Ectodermal cell (in vitro differentiated cells): ENCODE measurements around the gene UBE2E2. TPM values are rescaled to one million over a fixed set of nuclear protein-coding genes. Genes with fewer than 3 reads are reported as not detected.

Source experiments
- H3K27ac ChIP-seq: 2 replicates; pipeline ENCODE4 v1.7.0; 2013; ENCODE audit warnings: mild to moderate bottlenecking, low read depth, low read length; ENCODE audit not compliant: insufficient read depth, poor library complexity, severe bottlenecking
- H3K27me3 ChIP-seq: 2 replicates; pipeline ENCODE4 v1.7.0; 2013; ENCODE audit warnings: mild to moderate bottlenecking, low read length; ENCODE audit not compliant: insufficient read depth, control insufficient read depth, poor library complexity, severe bottlenecking
- H3K36me3 ChIP-seq: one replicate; pipeline ENCODE4 v1.7.0; 2013; ENCODE audit warnings: low read length; ENCODE audit not compliant: control insufficient read depth, insufficient read depth
- H3K4me1 ChIP-seq: one replicate; pipeline ENCODE4 v1.7.0; 2013; ENCODE audit warnings: low read length; ENCODE audit not compliant: control insufficient read depth, insufficient read depth
- H3K4me3 ChIP-seq: 2 replicates; pipeline ENCODE4 v1.7.0; 2013; ENCODE audit warnings: low read depth, low read length, control low read depth; ENCODE audit not compliant: insufficient read depth
- H3K9me3 ChIP-seq: 2 replicates; pipeline ENCODE4 v1.7.0; 2013; ENCODE audit warnings: mild to moderate bottlenecking, low read length, moderate library complexity; ENCODE audit not compliant: control insufficient read depth
- WGBS, 2 experiments: methylation state at CpG; one replicate each; pipeline ENCODE4 v1.1.7; 2013; ENCODE audit warnings: missing lambda C conversion rate in 2 of 2; 5-methylcytosine and 5-hydroxymethylcytosine counted together
- polyA plus RNA-seq, 4 experiments: library from polyadenylated mRNA; stranded (reverse); fragments of 50-300 nt; gene quantifications; one replicate each; pipeline ENCODE4 v1.2.3, GENCODE V29; 2013

The UBE2E2 gene
- polyA plus RNA-seq (2013, experiment 1 of 4) = 53.7 TPM
- 61.7 TPM for polyA plus RNA-seq (2013, experiment 2 of 4)
- polyA plus RNA-seq (2013, experiment 3 of 4) = 49.2 TPM
- 44.3 TPM for polyA plus RNA-seq (2013, experiment 4 of 4)

DNA sequence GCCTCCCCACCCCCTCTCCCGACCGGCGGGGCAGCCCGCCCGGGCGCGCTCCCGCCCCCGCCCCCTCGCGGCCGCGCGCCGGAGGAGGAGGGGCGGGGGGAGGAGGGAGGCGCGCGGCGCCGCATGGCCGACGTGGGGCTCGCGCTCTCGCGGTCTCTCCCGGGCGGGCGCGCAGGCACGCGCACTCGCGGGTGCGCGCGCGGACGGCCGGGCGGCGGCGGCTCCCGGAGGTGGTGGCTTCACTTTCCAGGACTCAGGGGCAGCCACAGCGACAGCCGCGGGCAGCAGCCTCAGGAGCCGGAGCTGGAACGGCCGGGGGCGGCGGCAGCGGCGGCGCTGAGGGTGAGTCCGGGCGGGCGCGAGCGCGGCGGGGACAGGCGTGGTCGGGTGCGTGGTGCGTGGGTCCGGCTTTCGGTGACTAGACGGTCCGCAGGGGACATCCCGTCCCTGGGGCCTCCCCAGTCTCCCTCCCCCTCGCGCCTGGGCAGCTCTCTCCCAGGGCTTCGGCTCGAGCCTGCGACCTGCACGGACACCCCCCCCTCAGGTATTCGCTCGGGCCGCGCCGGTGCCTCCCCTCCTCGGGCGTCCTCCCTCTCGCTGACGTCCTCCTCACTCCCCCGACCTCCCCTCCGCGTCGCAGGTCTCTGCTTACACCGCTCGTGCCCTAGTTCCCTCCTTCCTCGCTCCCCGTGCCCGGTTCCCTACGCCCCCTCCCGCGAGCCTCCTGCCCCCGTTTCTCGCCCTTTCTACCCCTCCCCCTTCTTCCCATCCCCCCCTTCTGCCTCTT lies at the start of gene UBE2E2:
Gene UBE2E2 (plus strand): TSS at position 407 of the 787 bp plus-strand sequence.
- peak within 1 kb of the TSS; percentile 91 for H3K4me3 ChIP-seq
- peaks cover 16% of the 10 kb centered on the region for H3K27me3 ChIP-seq
- WGBS, 2 experiments = 0% methylated on average over 95 to 100 of the region's 101 CpGs

DNA sequence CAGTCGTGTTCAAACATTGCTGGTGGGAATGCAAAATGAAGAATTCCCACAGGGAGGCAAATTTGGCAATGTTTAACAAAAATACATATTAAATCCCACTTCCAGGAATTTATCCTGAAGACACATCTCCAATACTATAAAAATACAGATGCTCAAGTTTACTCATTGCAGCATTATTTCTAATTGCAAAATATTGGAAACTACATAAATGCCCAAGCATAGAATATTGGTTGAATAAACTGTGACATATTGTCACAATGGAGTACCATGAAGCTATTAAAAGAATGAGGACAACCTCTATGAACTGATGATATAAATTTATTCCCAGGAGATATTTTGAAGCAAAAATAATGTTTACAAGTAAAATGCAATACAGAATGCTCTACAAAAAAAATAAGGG lies 49.7 kb upstream of the UBE2E2 start:
- Histone ChIP-seq H3K36me3 (no peaks in the 10 kb centered on the region), H3K4me3 (no peak overlapping the region), H3K4me1 (no peaks in the 10 kb centered on the region), H3K27me3 (no peaks in the 10 kb centered on the region), H3K9me3 (no peaks in the 10 kb centered on the region), H3K27ac (no peak overlapping the region)
- WGBS, 2 experiments = 86 to 100% methylated on average over 1 of the region's 1 CpG

More for the DNA sequence above, at the start of gene UBE2E2:
- no peaks in the 10 kb centered on the region for H3K9me3 ChIP-seq
- H3K36me3 ChIP-seq = no peaks in the 10 kb centered on the region
- peak within 1 kb of the TSS; percentile 18 for H3K27ac ChIP-seq
- H3K4me1 ChIP-seq = peaks cover 4% of the 10 kb centered on the region

DNA sequence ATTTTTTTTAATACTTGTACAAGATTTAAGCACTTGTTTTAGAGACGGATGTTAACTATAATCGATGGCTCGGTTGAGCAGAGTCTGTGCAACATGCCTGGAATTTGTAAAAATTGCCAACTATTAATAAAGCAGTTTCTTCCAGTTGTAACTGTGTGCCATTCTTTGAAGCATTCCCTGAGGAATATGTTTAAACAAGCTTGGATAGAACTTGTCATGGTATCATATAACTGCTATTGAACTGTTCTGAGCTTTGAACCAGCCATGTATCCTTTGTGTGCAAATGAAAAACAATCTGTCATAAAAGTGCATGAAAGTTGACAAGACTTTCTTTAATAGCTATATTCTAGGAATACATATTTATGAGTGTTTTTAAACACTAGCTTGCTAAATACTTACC lies 45.8 kb upstream of the UBE2E2 start:
- H3K27me3 ChIP-seq = no peaks in the 10 kb centered on the region
- WGBS, 2 experiments = 95 to 98% methylated on average over 3 of the region's 3 CpGs
- H3K27ac ChIP-seq = no peak overlapping the region
- H3K4me3 ChIP-seq = no peak overlapping the region
- H3K9me3 ChIP-seq = no peaks in the 10 kb centered on the region
- no peaks in the 10 kb centered on the region for H3K36me3 ChIP-seq
- H3K4me1 ChIP-seq = no peaks in the 10 kb centered on the region

DNA sequence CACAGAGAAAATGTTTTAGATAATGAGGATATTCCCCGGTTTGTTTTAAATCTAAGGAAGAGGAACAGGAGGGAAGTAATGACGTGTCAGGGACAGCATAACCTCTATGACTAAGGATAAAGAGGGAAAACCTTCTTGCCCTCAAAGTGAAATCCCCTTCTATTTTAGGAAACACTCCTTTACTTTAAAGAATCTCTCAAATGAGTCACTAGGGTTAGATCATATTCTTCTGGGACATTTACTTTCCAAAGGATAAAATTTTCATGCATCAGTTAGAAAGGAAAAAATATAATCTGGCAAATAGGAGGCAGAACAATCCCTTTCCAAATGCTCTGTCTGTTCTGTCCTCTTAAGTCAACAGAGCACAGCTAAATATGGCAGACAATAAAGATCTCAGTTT lies 43.2 kb upstream of the UBE2E2 start:
- no peaks in the 10 kb centered on the region for H3K36me3 ChIP-seq
- H3K9me3 ChIP-seq = no peaks in the 10 kb centered on the region
- no peaks in the 10 kb centered on the region for H3K27me3 ChIP-seq
- H3K27ac ChIP-seq = no peak overlapping the region
- no peaks in the 10 kb centered on the region for H3K4me1 ChIP-seq
- WGBS, 2 experiments = 90 to 93% methylated on average over 2 of the region's 2 CpGs
- no peak overlapping the region for H3K4me3 ChIP-seq

DNA sequence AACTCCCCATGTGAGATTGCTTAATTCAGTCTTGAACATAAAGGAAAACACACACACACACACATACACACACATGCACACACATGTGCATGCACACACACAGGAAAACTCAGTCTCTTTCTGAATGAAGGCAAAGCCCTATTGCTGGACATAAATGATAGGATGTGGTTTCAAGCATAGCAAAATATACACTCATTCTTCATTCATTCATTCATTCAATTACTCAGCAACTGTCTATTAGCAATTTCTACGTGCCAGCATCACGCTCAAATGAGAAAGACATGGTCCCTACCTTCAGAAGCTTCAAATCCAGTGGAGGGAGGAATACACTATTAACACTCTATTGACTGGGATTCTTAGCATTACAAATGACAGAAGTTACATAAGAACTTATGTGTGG lies 41.8 kb upstream of the UBE2E2 start:
- Histone ChIP-seq H3K27ac (no peak overlapping the region), H3K36me3 (no peaks in the 10 kb centered on the region), H3K4me3 (no peak overlapping the region), H3K27me3 (no peaks in the 10 kb centered on the region), H3K9me3 (no peaks in the 10 kb centered on the region), H3K4me1 (no peaks in the 10 kb centered on the region)
- 92 to 93% methylated on average over 2 of the region's 2 CpGs for WGBS, 2 experiments

DNA sequence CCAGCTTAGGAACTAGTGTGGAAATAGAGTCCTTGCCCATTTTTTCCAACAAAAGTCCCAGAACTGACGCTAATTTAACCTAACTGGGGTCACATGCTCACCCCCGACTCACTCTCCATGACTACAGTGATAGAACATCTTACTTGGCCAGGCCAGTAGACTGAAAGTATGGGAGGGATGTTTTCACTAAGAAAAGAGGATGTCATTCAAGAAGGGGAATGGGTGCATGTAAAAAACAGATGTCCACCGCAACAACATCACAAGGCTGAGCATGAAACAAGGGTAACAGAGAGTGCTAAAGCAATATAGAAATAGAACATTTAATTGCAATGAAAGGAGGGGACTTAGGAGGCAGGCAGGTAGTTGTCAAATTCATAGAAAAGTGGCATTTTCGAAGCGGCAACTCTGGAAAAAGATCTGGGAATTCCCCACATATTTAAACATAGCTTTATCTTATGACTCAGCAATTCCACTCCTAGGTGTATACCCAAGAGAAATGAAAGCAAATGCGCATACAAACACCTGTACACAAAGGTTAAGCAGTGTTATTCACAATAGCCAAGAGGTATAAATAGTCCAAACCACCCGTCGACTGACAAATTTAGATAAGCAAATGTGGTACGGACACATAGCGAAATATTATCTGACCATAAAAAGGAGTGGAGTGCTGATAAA lies 41.1 kb upstream of the UBE2E2 start:
- Histone ChIP-seq H3K4me3 (no peak overlapping the region), H3K27ac (no peak overlapping the region), H3K27me3 (no peaks in the 10 kb centered on the region), H3K36me3 (no peaks in the 10 kb centered on the region), H3K4me1 (no peaks in the 10 kb centered on the region), H3K9me3 (no peaks in the 10 kb centered on the region)
- WGBS, 2 experiments = 89 to 91% methylated on average over 10 of the region's 10 CpGs

DNA sequence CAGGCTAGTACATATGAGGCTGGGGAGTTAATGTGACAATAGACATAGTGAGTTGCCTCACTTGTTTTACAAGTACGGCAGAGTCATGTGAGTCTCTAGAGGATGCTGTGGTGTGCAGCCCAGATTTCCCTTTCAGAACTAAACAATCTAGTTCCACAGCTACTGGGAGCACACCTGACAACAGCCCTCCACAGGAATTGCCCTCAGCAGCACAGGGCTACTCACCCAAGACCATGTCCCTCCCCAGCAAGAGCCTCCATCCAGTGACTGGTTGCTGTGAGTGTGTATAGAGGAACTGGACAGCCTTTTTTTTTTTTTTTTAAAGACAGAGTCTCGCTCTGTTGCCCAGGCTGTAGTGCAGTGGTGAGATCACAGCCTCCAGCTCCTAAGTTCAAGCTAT lies 40.2 kb upstream of the UBE2E2 start:
- Histone ChIP-seq H3K9me3 (no peaks in the 10 kb centered on the region), H3K4me1 (no peaks in the 10 kb centered on the region), H3K27me3 (no peaks in the 10 kb centered on the region), H3K27ac (no peak overlapping the region), H3K36me3 (no peaks in the 10 kb centered on the region), H3K4me3 (no peak overlapping the region)
- 86 to 88% methylated on average over 2 of the region's 2 CpGs for WGBS, 2 experiments

DNA sequence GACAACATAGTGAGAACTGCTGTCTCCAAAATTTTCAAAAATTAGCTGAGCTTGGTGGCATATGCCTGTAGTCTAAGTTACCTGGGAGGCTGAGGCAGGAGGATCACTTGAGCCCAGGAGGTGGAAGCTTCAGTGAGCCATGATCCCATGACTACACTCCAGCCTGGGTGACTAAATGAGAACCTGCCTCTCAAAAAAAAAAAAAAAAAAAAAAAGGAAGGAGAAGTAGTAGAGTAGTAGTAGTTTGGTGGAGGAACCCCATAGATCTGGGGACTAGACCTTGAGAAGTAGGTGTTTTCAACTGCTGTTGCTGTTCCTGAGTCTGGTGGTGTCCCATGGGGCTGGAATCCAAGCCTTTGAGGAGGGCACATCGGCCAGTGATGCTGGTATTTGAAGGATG lies 38.4 kb upstream of the UBE2E2 start:
- 91 to 97% methylated on average over 1 of the region's 1 CpG for WGBS, 2 experiments
- Histone ChIP-seq H3K4me1 (no peaks in the 10 kb centered on the region), H3K9me3 (no peaks in the 10 kb centered on the region), H3K27ac (no peak overlapping the region), H3K36me3 (no peaks in the 10 kb centered on the region), H3K4me3 (no peak overlapping the region), H3K27me3 (no peaks in the 10 kb centered on the region)

DNA sequence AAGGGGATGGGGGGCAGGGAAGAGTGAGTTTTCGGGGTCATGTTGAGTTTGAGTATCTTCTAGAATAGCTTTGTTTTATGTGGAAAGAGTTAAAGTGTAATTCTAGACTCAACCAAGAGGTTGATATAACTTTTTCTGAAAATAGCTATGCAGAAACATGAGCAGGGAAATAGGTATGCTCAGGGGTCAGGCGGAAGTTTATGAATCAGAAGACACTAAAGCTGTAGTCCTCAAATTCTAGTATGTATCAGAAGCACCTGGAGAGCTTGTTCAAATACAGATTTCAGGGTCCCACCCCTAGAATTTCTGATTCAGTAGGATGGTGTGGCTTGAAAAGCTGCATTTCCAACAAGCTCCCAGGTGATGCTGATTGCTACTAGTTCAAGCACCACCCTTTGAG lies 37.6 kb upstream of the UBE2E2 start:
- Histone ChIP-seq H3K9me3 (no peaks in the 10 kb centered on the region), H3K27ac (no peak overlapping the region), H3K27me3 (no peaks in the 10 kb centered on the region), H3K4me3 (no peak overlapping the region), H3K36me3 (no peaks in the 10 kb centered on the region), H3K4me1 (no peaks in the 10 kb centered on the region)
- WGBS, 2 experiments = 93 to 97% methylated on average over 2 of the region's 2 CpGs

DNA sequence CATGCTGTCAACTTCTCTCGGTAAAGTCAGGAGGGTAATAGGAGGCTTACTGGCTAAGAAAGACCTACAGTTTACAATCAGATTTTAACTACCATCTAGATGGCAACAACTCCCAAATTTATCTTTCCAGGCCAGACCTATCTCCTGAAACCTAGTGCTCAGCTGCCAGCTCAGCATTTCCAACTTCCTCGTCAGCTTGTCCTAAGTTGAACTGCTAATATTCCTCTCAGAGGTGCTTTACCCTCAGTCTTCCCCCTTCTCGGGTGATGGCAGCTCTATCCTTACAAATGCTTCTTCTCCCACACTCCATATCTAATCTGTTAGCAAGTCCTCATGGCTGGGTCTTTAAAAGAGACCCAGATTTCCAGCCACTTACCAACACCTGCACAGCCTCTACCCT lies 36.9 kb upstream of the UBE2E2 start:
- Histone ChIP-seq H3K9me3 (no peaks in the 10 kb centered on the region), H3K4me3 (no peak overlapping the region), H3K4me1 (no peaks in the 10 kb centered on the region), H3K27me3 (no peaks in the 10 kb centered on the region), H3K36me3 (no peaks in the 10 kb centered on the region), H3K27ac (no peak overlapping the region)
- WGBS, 2 experiments = 92 to 95% methylated on average over 3 of the region's 3 CpGs
